Uterus (tissue), 4 donors: Measurements from ENCODE around the gene GCK. TPM values are rescaled to one million over a fixed set of nuclear protein-coding genes. Genes with fewer than 3 reads are reported as not detected.
A peak's percentile ranks its signal among the peaks of the same experiment; 100 is the strongest.

Experiments used
- DNase-seq, 2 donors: peaks; one replicate each; pipeline ENCODE4 v3.0.0-alpha.2; 2019 to 2020
- H3K27ac ChIP-seq, 2 donors: fragments of 200-600 bp; sonication (generic); 1 replicate in 1 of 2; 2 replicates in 1 of 2; pipeline ENCODE4 v1.5.1; 2016 to 2018
- H3K27me3 ChIP-seq, 2 donors: fragments of 200-600 bp; sonication (generic); one replicate each; pipeline ENCODE4 v1.5.1; 2018 to 2019; ENCODE audit warnings: control low read depth in 1 of 2
- H3K36me3 ChIP-seq, 2 donors: fragments of 200-600 bp; sonication (generic); one replicate each; pipeline ENCODE4 v1.5.1; 2019; ENCODE audit warnings: control low read depth in 1 of 2
- H3K4me1 ChIP-seq, 2 donors: fragments of 200-600 bp; sonication (generic); one replicate each; pipeline ENCODE4 v1.5.1; 2018 to 2019; ENCODE audit warnings: control low read depth in 1 of 2
- H3K4me3 ChIP-seq, 2 donors: fragments of 200-600 bp; sonication (generic); 1 replicate in 1 of 2; 2 replicates in 1 of 2; pipeline ENCODE4 v1.5.1; 2018 to 2019; ENCODE audit warnings: mild to moderate bottlenecking in 1 of 2
- H3K9me3 ChIP-seq, 2 donors: fragments of 200-600 bp; sonication (generic); one replicate each; pipeline ENCODE4 v1.5.1; 2019; ENCODE audit warnings: control low read depth in 1 of 2
- CTCF ChIP-seq, 4 experiments: fragments of 200-600 bp in 2 of 4; fragments of 450-650 bp in 2 of 4; sonication (generic) in 2 of 4; IDR thresholded peaks; one replicate each; pipeline ENCODE4 v1.5.1; 2016 to 2019; ENCODE audit warnings: antibody characterized with exemption in 4 of 4, mild to moderate bottlenecking in 2 of 4, moderate library complexity in 1 of 4
- POLR2A ChIP-seq, 2 donors: fragments of 450-650 bp; IDR thresholded peaks; one replicate each; pipeline ENCODE4 v1.6.1; 2016; ENCODE audit warnings: antibody characterized with exemption in 2 of 2, mild to moderate bottlenecking in 1 of 2, moderate library complexity in 1 of 2
- intact Hi-C: fragments of 100-400 bp; cut with DNase I; formaldehyde crosslinking; loops from one replicate; pipeline ENCODE4 v1.15.1; 2023; ENCODE audit warnings: low total_unique reads
- total RNA-seq, 4 donors: library from RNA; depleted of rRNA in 3 of 4; stranded (reverse); fragments of >200 nt in 3 of 4; gene quantifications; one replicate each; pipeline versions ENCODE4 v1.1.0 to v1.2.4, GENCODE V29; 2014 to 2023
- donor health status: DM: yes; HTN: yes; CAD: no.

Gene GCK
- total RNA-seq, 4 donors from 2014 or later: 0.29 to 2.6 (median 1.8) TPM; not detected in 1

GRCh38 chr7:44155191-44156185, 33.8 kb downstream of the GCK start:
- no peaks in the 10 kb centered on the region for H3K9me3 ChIP-seq
- intact Hi-C loops: no loop called here
- H3K4me3 ChIP-seq: no peak overlapping the region
- no peak overlapping the region for H3K27ac ChIP-seq
- no peaks in the 10 kb centered on the region for H3K27me3 ChIP-seq
- no peaks in the 10 kb centered on the region for H3K4me1 ChIP-seq
- TF ChIP-seq POLR2A (IDR thresholded peaks at IDR 0.05): no peak
- no peak for TF ChIP-seq CTCF (IDR thresholded peaks at IDR 0.05)
- no peaks in the 10 kb centered on the region for H3K36me3 ChIP-seq
- DNase-seq: no peak

DNA sequence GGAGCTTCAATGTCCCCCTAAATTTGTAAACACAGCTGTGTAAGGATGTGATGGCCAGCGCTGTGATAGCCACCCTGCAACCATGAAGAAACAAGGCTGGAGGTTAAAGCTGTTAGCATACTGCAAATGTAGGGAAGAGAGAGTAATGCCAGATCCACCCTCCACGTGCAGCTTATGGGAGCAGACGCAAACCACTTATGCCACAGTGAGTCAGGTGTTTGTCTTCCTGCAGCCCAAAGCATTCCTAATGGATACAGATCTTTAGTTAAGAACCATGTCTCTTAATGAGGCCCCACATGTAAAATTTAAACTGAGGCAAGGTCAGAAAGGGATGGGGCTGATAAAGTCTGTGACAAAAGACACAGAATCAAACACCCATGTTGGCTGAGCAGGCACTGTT, 34.5 kb downstream of the GCK start:
- Histone ChIP-seq H3K9me3 (no peaks in the 10 kb centered on the region), H3K27ac (no peak overlapping the region), H3K27me3 (no peaks in the 10 kb centered on the region), H3K36me3 (no peaks in the 10 kb centered on the region), H3K4me3 (no peak overlapping the region), H3K4me1 (no peaks in the 10 kb centered on the region)
- no peak for DNase-seq
- intact Hi-C loops: no loop called here
- no peak for TF ChIP-seq POLR2A (IDR thresholded peaks at IDR 0.05)
- no peak for TF ChIP-seq CTCF (IDR thresholded peaks at IDR 0.05)

- no peak for DNase-seq
- Histone ChIP-seq H3K36me3 (no peaks in the 10 kb centered on the region), H3K27ac (no peak overlapping the region), H3K4me3 (no peak overlapping the region), H3K4me1 (no peaks in the 10 kb centered on the region), H3K9me3 (no peaks in the 10 kb centered on the region), H3K27me3 (no peaks in the 10 kb centered on the region)
- no peak for TF ChIP-seq POLR2A (IDR thresholded peaks at IDR 0.05)
- no peak for TF ChIP-seq CTCF (IDR thresholded peaks at IDR 0.05)
- intact Hi-C loops: no loop called here
Measured at GRCh38 chr7:44153948-44154335, 35.3 kb downstream of the GCK start.

DNA sequence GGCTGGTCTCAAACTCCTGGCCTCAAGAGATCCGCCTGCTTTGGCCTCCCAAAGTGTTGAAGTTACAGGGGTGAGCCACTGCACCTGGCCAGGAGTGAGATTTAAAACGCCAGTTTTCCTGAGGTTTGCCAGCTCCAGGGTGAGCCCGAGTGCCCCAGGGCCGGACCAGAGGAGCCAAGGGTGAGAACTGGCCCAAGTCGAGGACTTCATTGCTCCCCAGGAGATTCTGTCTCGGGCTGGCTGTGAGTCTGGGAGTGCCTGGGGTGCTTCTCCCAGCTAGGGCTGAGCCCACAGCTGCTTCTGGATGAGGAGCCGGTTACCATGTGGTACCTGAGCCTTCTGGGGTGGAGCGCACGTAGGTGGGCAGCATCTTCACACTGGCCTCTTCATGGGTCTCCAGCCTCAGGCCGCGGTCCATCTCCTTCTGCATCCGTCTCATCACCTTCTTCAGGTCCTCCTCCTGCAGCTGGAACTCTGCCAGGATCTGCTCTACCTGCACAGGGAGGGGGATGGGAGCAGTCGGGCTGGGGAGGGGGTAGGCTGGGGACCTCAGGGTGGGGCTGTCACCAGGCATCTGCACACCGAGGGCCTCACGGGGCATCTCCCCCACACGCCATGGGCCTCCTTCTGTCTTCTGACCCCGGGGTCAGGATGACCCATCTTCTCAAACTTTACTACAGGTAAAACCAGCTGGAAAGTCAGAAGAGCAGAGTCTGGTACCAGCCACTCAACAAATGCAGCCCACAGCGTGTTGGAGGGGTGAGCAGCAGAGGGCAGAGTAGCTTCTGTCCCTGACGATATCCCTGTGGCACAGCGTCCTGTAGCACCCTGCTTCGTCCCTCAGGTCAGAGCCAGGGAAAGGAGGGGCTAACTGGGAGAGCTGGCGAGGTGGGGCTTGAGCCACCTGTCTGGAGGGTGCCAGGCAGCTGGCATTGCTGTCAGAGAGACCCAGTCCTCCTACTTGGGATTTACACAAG, 36.0 kb downstream of the GCK start:
- no peaks in the 10 kb centered on the region for H3K27me3 ChIP-seq
- intact Hi-C loops: no loop called here
- TF ChIP-seq CTCF (IDR thresholded peaks at IDR 0.05): no peak
- no peaks in the 10 kb centered on the region for H3K36me3 ChIP-seq
- no peak overlapping the region for H3K27ac ChIP-seq
- peak in 1 of 2 donors; percentile 18 for DNase-seq
- no peak overlapping the region for H3K4me3 ChIP-seq
- no peaks in the 10 kb centered on the region for H3K9me3 ChIP-seq
- no peaks in the 10 kb centered on the region for H3K4me1 ChIP-seq
